HCT116 (cell line): ENCODE data around the gene PPP2R5C. TPM values are rescaled to one million over a fixed set of nuclear protein-coding genes. Genes with fewer than 3 reads are reported as not detected.

Experiments
- ATAC-seq: fragments of 200-7000 bp; cut with Tn5 transposase; 2 replicates; pipeline ENCODE4 v1.9.1; 2020; ENCODE audit warnings: mild to moderate bottlenecking, moderate library complexity
- BruUV-seq: library from RNA; stranded (reverse); fragments of 400-500 nt; replicated peaks from 2 replicates; lab custom pipeline; 2021; lab: Mats Ljungman, UMichigan
- CTCF ChIA-PET: fragments of 300-600 bp; sonication (Branson Sonifier 250); formaldehyde crosslinking; loops from one replicate; lab custom pipeline; 2021; ENCODE audit warnings: antibody characterized with exemption; lab: Charles Lee
- POLR2A ChIA-PET: fragments of 300-600, 350-600 bp; sonication (Branson Sonifier 250); formaldehyde crosslinking; loops from one replicate; lab custom pipeline; 2021; ENCODE audit warnings: antibody characterized with exemption; lab: Charles Lee
- RAD21 ChIA-PET, 2 experiments: fragments of 300-600 bp; sonication (Branson Sonifier 250); formaldehyde crosslinking; loops; one replicate each; lab custom pipeline; 2023; ENCODE audit warnings: low total read pairs in 2 of 2; ENCODE audit not compliant: uncharacterized antibody in 2 of 2, unreplicated experiment in 2 of 2, low non-redundant PET in 1 of 2; lab: Charles Lee
- DNase-seq: peaks from one replicate; pipeline ENCODE4 v3.0.0-alpha.2; 2010; ENCODE audit warnings: low read depth, low spot score
- H2AFZ ChIP-seq: fragments of 200-600 bp; shearing (Covaris generic), sonication (generic); 2 replicates; pipeline ENCODE4 v1.6.1; 2017; ENCODE audit warnings: low read depth, mixed run types, mixed read lengths, antibody characterized with exemption, low read length; ENCODE audit not compliant: poor library complexity, severe bottlenecking
- H3K27ac ChIP-seq: 2 replicates; pipeline ENCODE4 v1.5.1; 2012; ENCODE audit warnings: low read depth, low read length
- H3K27me3 ChIP-seq: fragments of 200-600 bp; sonication (generic); 2 replicates; pipeline ENCODE4 v1.6.1; 2016; ENCODE audit warnings: mixed run types, low read length, mixed read lengths; ENCODE audit not compliant: insufficient read depth
- H3K36me3 ChIP-seq, 2 experiments: fragments of 200-500 bp in 1 of 2; fragments of 200-600 bp in 1 of 2; sonication (Bioruptor generic) in 1 of 2; sonication (generic) in 1 of 2; 2 replicates each; pipeline versions ENCODE4 v1.5.1 to v1.6.1; 2014 to 2016; ENCODE audit warnings: low read length in 2 of 2, inconsistent platforms in 1 of 2, mixed read lengths in 1 of 2, mixed run types in 1 of 2; ENCODE audit not compliant: insufficient read depth in 2 of 2, control insufficient read depth in 1 of 2
- H3K4me1 ChIP-seq, 2 experiments: fragments of 200-600 bp in 1 of 2; sonication (generic) in 1 of 2; 2 replicates each; pipeline versions ENCODE4 v1.5.1 to v1.6.1; 2012 to 2017; ENCODE audit warnings: low read length in 2 of 2, inconsistent platforms in 1 of 2, mild to moderate bottlenecking in 1 of 2, mixed read lengths in 1 of 2, mixed run types in 1 of 2, moderate library complexity in 1 of 2; ENCODE audit not compliant: insufficient read depth in 2 of 2, control insufficient read depth in 1 of 2
- H3K4me2 ChIP-seq: fragments of 200-600 bp; sonication (generic); 2 replicates; pipeline ENCODE4 v1.6.1; 2017; ENCODE audit warnings: mixed run types, low read length, mixed read lengths
- H3K4me3 ChIP-seq, 2 experiments: fragments of 200-600 bp in 1 of 2; sonication (generic) in 1 of 2; replicated peaks in 1 of 2; 2 replicates each; pipeline ENCODE4 v1.5.1; 2011 to 2016; ENCODE audit warnings: low read length in 2 of 2, control low read depth in 1 of 2, low read depth in 1 of 2, mild to moderate bottlenecking in 1 of 2, mixed read lengths in 1 of 2, mixed run types in 1 of 2
- H3K79me2 ChIP-seq: fragments of 200-600 bp; sonication (generic); 2 replicates; pipeline ENCODE4 v1.6.1; 2017; ENCODE audit warnings: mild to moderate bottlenecking, mixed run types, low read length, moderate library complexity, mixed read lengths; ENCODE audit not compliant: insufficient read depth
- H3K9ac ChIP-seq: fragments of 200-600 bp; sonication (generic); 2 replicates; pipeline ENCODE4 v1.6.1; 2016; ENCODE audit warnings: low read length, mixed read lengths
- H3K9me2 ChIP-seq: fragments of 200-600 bp; sonication (generic), shearing (Covaris generic); 2 replicates; pipeline ENCODE4 v1.6.1; 2017; ENCODE audit warnings: mixed run types, mild to moderate bottlenecking, moderate library complexity; ENCODE audit not compliant: insufficient read depth
- H3K9me3 ChIP-seq, 2 experiments: fragments of 200-500 bp in 1 of 2; fragments of 200-600 bp in 1 of 2; sonication (Bioruptor generic) in 1 of 2; sonication (generic) in 1 of 2; 2 replicates each; pipeline ENCODE4 v1.6.1; 2014 to 2017; ENCODE audit warnings: low read length in 2 of 2, mixed read lengths in 2 of 2, inconsistent platforms in 1 of 2, low read depth in 1 of 2, mild to moderate bottlenecking in 1 of 2, mixed run types in 1 of 2, moderate library complexity in 1 of 2; ENCODE audit not compliant: control insufficient read depth in 1 of 2, insufficient read depth in 1 of 2
- H4K20me1 ChIP-seq: fragments of 200-600 bp; sonication (generic), shearing (Covaris generic); 2 replicates; pipeline ENCODE4 v1.6.1; 2017; ENCODE audit warnings: mixed run types, mild to moderate bottlenecking, moderate library complexity; ENCODE audit not compliant: insufficient read depth
- CBX3 ChIP-seq: IDR thresholded peaks from 2 replicates; pipeline ENCODE4 v1.6.1; 2012; ENCODE audit warnings: low read depth
- EGR1 ChIP-seq: IDR thresholded peaks from 2 replicates; pipeline ENCODE4 v1.6.1; 2012; ENCODE audit warnings: low read depth
- ELF1 ChIP-seq: IDR thresholded peaks from 2 replicates; pipeline ENCODE4 v1.6.1; 2012; ENCODE audit warnings: low read depth, borderline replicate concordance
- EZH2 ChIP-seq: fragments of 200-600 bp; sonication (generic); IDR thresholded peaks from 2 replicates; pipeline ENCODE4 v1.6.1; 2017; ENCODE audit warnings: antibody characterized with exemption, mixed run types
- EZH2phosphoT487 ChIP-seq: fragments of 200-600 bp; IDR thresholded peaks from 2 replicates; pipeline ENCODE4 v1.6.1; 2018; ENCODE audit warnings: antibody characterized with exemption, borderline replicate concordance
- FOSL1 ChIP-seq: IDR thresholded peaks from 2 replicates; pipeline ENCODE4 v1.6.1; 2012; ENCODE audit warnings: low read depth
- JUND ChIP-seq: IDR thresholded peaks from 2 replicates; pipeline ENCODE4 v1.6.1; 2012
- POLR2A ChIP-seq: IDR thresholded peaks from 2 replicates; pipeline ENCODE4 v1.7.0; 2011; ENCODE audit warnings: borderline replicate concordance; ENCODE audit not compliant: insufficient read depth, insufficient read length; ENCODE audit errors: extremely low read depth
- RAD21 ChIP-seq: IDR thresholded peaks from 2 replicates; pipeline ENCODE4 v1.6.1; 2012; ENCODE audit warnings: low read depth, mild to moderate bottlenecking
- SIN3A ChIP-seq: IDR thresholded peaks from 2 replicates; pipeline ENCODE4 v1.6.1; 2012; ENCODE audit warnings: low read depth
- SP1 ChIP-seq: IDR thresholded peaks from 2 replicates; pipeline ENCODE4 v1.6.1; 2012; ENCODE audit warnings: low read depth
- SRF ChIP-seq: IDR thresholded peaks from 2 replicates; pipeline ENCODE4 v1.6.1; 2012; ENCODE audit warnings: low read depth
- TCF7L2 ChIP-seq: IDR thresholded peaks from 2 replicates; pipeline ENCODE4 v1.7.0; 2011; ENCODE audit warnings: borderline replicate concordance, inconsistent platforms; ENCODE audit not compliant: insufficient read depth, insufficient read length; ENCODE audit errors: extremely low read depth
- YY1 ChIP-seq: IDR thresholded peaks from 2 replicates; pipeline ENCODE4 v1.6.1; 2011; ENCODE audit warnings: low read length, low read depth, moderate library complexity, mild to moderate bottlenecking; ENCODE audit not compliant: insufficient replicate concordance; ENCODE audit errors: extremely low read depth
- ZFX ChIP-seq: fragments of 450-650 bp; IDR thresholded peaks from 2 replicates; pipeline ENCODE4 v1.6.1; 2017
- ZNF274 ChIP-seq: fragments of 200-500 bp; sonication (Bioruptor generic); IDR thresholded peaks from 2 replicates; pipeline ENCODE4 v1.6.1; 2014; ENCODE audit warnings: mild to moderate bottlenecking, low read depth, low read length, inconsistent platforms
- intact Hi-C: fragments of 100-400 bp; cut with micrococcal nuclease; formaldehyde crosslinking; loops from 2 replicates; pipeline ENCODE4 v1.10.0; 2022
- total RNA-seq: library from RNA; stranded (reverse); gene quantifications from one replicate; pipeline ENCODE4 v1.2.1, GENCODE V29; 2021; ENCODE audit not compliant: unreplicated experiment
- TF ChIP-seq, protein P1 (sequence below): IDR thresholded peaks from 2 replicates; pipeline ENCODE4 v1.6.1; 2012; ENCODE audit warnings: low read depth

PPP2R5C gene
- total RNA-seq, 1 experiment from 2014 or later: 117 TPM

DNA sequence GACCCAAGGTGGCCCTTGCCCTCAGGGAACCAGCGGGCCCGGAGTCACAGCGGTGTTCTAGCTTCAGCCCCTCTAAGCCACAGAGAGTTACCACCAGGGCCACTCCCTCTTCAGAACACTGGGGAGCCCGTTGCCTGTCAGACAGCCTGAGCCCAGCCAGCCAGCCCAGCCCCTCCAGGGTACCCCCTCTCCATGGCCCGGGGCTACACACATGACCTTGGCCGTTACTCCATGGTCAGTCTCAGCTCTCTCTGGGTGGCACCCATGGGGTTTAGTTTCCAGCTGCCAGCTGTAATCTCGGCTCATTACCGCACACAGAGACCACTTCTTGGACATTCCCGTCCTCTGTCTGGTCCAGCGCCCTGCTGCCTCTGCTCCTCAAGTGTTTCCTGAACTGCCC, 35.0 kb downstream of the PPP2R5C start (continued):
- TF ChIP-seq, protein P1, sequence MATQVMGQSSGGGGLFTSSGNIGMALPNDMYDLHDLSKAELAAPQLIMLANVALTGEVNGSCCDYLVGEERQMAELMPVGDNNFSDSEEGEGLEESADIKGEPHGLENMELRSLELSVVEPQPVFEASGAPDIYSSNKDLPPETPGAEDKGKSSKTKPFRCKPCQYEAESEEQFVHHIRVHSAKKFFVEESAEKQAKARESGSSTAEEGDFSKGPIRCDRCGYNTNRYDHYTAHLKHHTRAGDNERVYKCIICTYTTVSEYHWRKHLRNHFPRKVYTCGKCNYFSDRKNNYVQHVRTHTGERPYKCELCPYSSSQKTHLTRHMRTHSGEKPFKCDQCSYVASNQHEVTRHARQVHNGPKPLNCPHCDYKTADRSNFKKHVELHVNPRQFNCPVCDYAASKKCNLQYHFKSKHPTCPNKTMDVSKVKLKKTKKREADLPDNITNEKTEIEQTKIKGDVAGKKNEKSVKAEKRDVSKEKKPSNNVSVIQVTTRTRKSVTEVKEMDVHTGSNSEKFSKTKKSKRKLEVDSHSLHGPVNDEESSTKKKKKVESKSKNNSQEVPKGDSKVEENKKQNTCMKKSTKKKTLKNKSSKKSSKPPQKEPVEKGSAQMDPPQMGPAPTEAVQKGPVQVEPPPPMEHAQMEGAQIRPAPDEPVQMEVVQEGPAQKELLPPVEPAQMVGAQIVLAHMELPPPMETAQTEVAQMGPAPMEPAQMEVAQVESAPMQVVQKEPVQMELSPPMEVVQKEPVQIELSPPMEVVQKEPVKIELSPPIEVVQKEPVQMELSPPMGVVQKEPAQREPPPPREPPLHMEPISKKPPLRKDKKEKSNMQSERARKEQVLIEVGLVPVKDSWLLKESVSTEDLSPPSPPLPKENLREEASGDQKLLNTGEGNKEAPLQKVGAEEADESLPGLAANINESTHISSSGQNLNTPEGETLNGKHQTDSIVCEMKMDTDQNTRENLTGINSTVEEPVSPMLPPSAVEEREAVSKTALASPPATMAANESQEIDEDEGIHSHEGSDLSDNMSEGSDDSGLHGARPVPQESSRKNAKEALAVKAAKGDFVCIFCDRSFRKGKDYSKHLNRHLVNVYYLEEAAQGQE: no peak
- TF ChIP-seq, all 23 proteins: peak for 0

DNA sequence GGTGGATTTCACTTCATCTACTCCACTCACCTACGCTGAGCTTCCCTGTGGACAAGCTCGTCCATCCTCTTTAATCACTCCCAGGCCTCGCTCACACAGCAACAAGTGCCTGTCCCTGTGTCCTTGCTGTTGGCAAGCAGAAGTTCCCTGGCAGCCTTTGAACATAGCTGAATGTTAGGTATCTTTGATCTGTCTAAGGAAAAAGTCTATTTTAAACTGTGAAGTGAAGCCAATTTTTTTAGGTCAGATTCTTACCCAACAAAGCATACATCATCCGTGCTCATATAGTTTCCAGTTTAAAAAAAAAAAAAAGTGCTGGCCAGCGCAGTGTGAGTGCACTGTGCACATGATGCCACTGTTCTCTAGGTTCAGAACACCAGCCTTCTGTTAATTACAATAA, 36.3 kb downstream of the PPP2R5C start:
- H3K4me2 ChIP-seq: no peak overlapping the region
- H3K79me2 ChIP-seq: no peaks in the 10 kb centered on the region
- no peak for DNase-seq
- ATAC-seq: no peak
- ChIA-PET POLR2A (interaction anchor here (1.0 kb wide), 1 partner anchor 12 kb away, joined by 4 read pairs; no protein-coding TSS in a partner anchor), CTCF (no interaction called here), RAD21 (no interaction called here)
- no peak overlapping the region for H3K27ac ChIP-seq
- H3K4me3 ChIP-seq: no peak overlapping the region
- no peaks in the 10 kb centered on the region for H4K20me1 ChIP-seq
- intact Hi-C loops: no loop called here
- no peaks in the 10 kb centered on the region for H3K9me2 ChIP-seq
- no peak overlapping the region for H3K9ac ChIP-seq
- no peaks in the 10 kb centered on the region for H3K9me3 ChIP-seq
- no peaks in the 10 kb centered on the region for H3K27me3 ChIP-seq
- H3K4me1 ChIP-seq: no peaks in the 10 kb centered on the region
- no peak for TF ChIP-seq FOSL1
- no peak for TF ChIP-seq ZNF274
- TF ChIP-seq, protein P1: no peak
- no peak for TF ChIP-seq ELF1
- no peak for TF ChIP-seq SRF
- TF ChIP-seq JUND: no peak
- TF ChIP-seq EGR1: no peak
- no peak for TF ChIP-seq RAD21
- TF ChIP-seq YY1: no peak
- TF ChIP-seq POLR2A: no peak
- TF ChIP-seq ZFX: no peak
- no peak for TF ChIP-seq EZH2phosphoT487
- no peak for TF ChIP-seq EZH2
- no peak for TF ChIP-seq SP1
- TF ChIP-seq CBX3: no peak
- TF ChIP-seq SIN3A: no peak
- no peak for TF ChIP-seq TCF7L2
- no TSS peak for BruUV-seq
- no peak overlapping the region for H2AFZ ChIP-seq
- H3K36me3 ChIP-seq: no peaks in the 10 kb centered on the region
